ENCODE results near the gene IREB2.

- TF ChIP-seq CBFB (CRISPR knock-in tag; IDR thresholded peaks at IDR 0.05; ENCODE audit: low read depth) (no peak), GRHL2 (CRISPR knock-in tag; IDR thresholded peaks at IDR 0.05; ENCODE audit: insufficient replicate concordance, severe bottlenecking) (no peak), CTCF (IDR thresholded peaks at IDR 0.05) (no peak), ZNF281 (CRISPR knock-in tag; IDR thresholded peaks at IDR 0.05) (no peak)
These were observed 100.3 kb downstream of the IREB2 start for GRCh38 chr15:78538358-78538757.

Data from WTC11 (cell line).